HepG2 (cell line): ENCODE measurements around the gene CEP57L1. TPM values are rescaled to one million over a fixed set of nuclear protein-coding genes. Genes with fewer than 3 reads are reported as not detected.

Experiments
- ARID2 ChIP-seq: sonication (generic); formaldehyde crosslinking; IDR thresholded peaks from 2 replicates; pipeline ENCODE4 v1.8.1; 2022; ENCODE audit warnings: mild to moderate bottlenecking, missing genetic modification reagents, borderline replicate concordance
- CENPX ChIP-seq: sonication (generic); formaldehyde crosslinking; IDR thresholded peaks from 2 replicates; pipeline ENCODE4 v1.9.0; 2021; ENCODE audit warnings: mild to moderate bottlenecking, missing genetic modification reagents, moderate library complexity
- FOSL1 ChIP-seq: sonication (generic); formaldehyde crosslinking; IDR thresholded peaks from 2 replicates; pipeline ENCODE4 v1.9.0; 2021; ENCODE audit warnings: missing genetic modification reagents, borderline replicate concordance
- FOXA3 ChIP-seq: IDR thresholded peaks from 2 replicates; pipeline ENCODE4 v1.6.1; 2016; ENCODE audit warnings: missing genetic modification reagents, missing compliant biosample characterization
- FOXK1 ChIP-seq: sonication (generic); formaldehyde crosslinking; IDR thresholded peaks from 2 replicates; pipeline ENCODE4 v1.4.0; 2020; ENCODE audit warnings: low read depth, missing genetic modification reagents, borderline replicate concordance
- GZF1 ChIP-seq: sonication (generic); formaldehyde crosslinking; IDR thresholded peaks from 2 replicates; pipeline ENCODE4 v1.5.1; 2020; ENCODE audit warnings: mild to moderate bottlenecking, missing genetic modification reagents
- IKZF1 ChIP-seq: fragments of 450-650 bp; IDR thresholded peaks from 2 replicates; pipeline ENCODE4 v1.7.1; 2016
- KAT2B ChIP-seq: fragments of 150-350 bp; IDR thresholded peaks from 2 replicates; pipeline ENCODE4 v1.6.1; 2014; ENCODE audit warnings: low read depth, low read length, borderline replicate concordance
- MEIS2 ChIP-seq: sonication (generic); formaldehyde crosslinking; IDR thresholded peaks from 2 replicates; pipeline ENCODE4 v1.9.0; 2021; ENCODE audit warnings: mild to moderate bottlenecking, missing genetic modification reagents
- NPAS2 ChIP-seq: sonication (generic); formaldehyde crosslinking; IDR thresholded peaks from 2 replicates; pipeline ENCODE4 v1.8.0; 2022; ENCODE audit warnings: mild to moderate bottlenecking, missing genetic modification reagents, borderline replicate concordance
- SMYD3 ChIP-seq: sonication (generic); formaldehyde crosslinking; IDR thresholded peaks from 2 replicates; pipeline ENCODE4 v1.8.1; 2023; ENCODE audit warnings: mild to moderate bottlenecking, missing genetic modification reagents
- SNAI1 ChIP-seq: sonication (generic); formaldehyde crosslinking; IDR thresholded peaks from 2 replicates; pipeline ENCODE4 v1.5.0; 2020; ENCODE audit warnings: mild to moderate bottlenecking, missing genetic modification reagents, borderline replicate concordance
- STAT5B ChIP-seq: sonication (generic); formaldehyde crosslinking; IDR thresholded peaks from 2 replicates; pipeline ENCODE4 v1.4.0; 2020; ENCODE audit warnings: missing genetic modification reagents
- SYNCRIP ChIP-seq: fragments of 200-400 bp; formaldehyde crosslinking; IDR thresholded peaks from 2 replicates; pipeline ENCODE4 v1.6.1; 2018; ENCODE audit warnings: mild to moderate bottlenecking, low read depth, low read length; ENCODE audit not compliant: insufficient read depth
- ZNF280B ChIP-seq: sonication (generic); formaldehyde crosslinking; IDR thresholded peaks from 2 replicates; pipeline ENCODE4 v1.5.0; 2020; ENCODE audit warnings: missing genetic modification reagents, mild to moderate bottlenecking, borderline replicate concordance
- ZNF326 ChIP-seq: sonication (generic); formaldehyde crosslinking; IDR thresholded peaks from 2 replicates; pipeline ENCODE4 v1.4.0; 2020; ENCODE audit warnings: missing genetic modification reagents, borderline replicate concordance
- ZNF383 ChIP-seq: sonication (generic); formaldehyde crosslinking; IDR thresholded peaks from 2 replicates; pipeline ENCODE4 v1.4.0; 2020; ENCODE audit warnings: missing genetic modification reagents, mild to moderate bottlenecking, borderline replicate concordance
- ZNF781 ChIP-seq: sonication (generic); formaldehyde crosslinking; IDR thresholded peaks from 2 replicates; pipeline ENCODE4 v1.5.1; 2020; ENCODE audit warnings: borderline replicate concordance, mild to moderate bottlenecking, missing genetic modification reagents; ENCODE audit errors: not compliant biosample characterization
- polyA plus RNA-seq, 8 experiments: library from polyadenylated mRNA; depleted of rRNA in 3 of 8; stranded (reverse) in 7 of 8; unstranded in 1 of 8; fragments of >200 nt; fragmentation: Illumina TruSeq in 4 of 8; extraction: Trizol in 4 of 8; gene quantifications; 2 replicates each; pipeline versions ENCODE4 v1.2.1 to v1.2.3, GENCODE V29; 2011 to 2016; ENCODE audit warnings: low read depth in 4 of 8, missing spikeins in 1 of 8, mixed read lengths in 1 of 8; ENCODE audit not compliant: insufficient read depth in 1 of 8
- total RNA-seq, 5 experiments: library from RNA; depleted of rRNA; stranded (reverse); fragments of >200 nt; fragmentation: Illumina TruSeq; extraction: Trizol; gene quantifications; 2 replicates each; pipeline ENCODE4 v1.2.3, GENCODE V29; 2016; ENCODE audit warnings: low read depth in 1 of 5
- TF ChIP-seq, protein P1 (sequence below): sonication (generic); formaldehyde crosslinking; IDR thresholded peaks from 2 replicates; pipeline ENCODE4 v1.8.1; 2023; ENCODE audit warnings: mild to moderate bottlenecking, missing genetic modification reagents, borderline replicate concordance
- TF ChIP-seq, protein P2 (sequence below): sonication (generic); formaldehyde crosslinking; IDR thresholded peaks from one replicate; pipeline ENCODE4 v1.5.1; 2020; ENCODE audit warnings: mild to moderate bottlenecking, missing genetic modification reagents; ENCODE audit errors: not compliant biosample characterization

The CEP57L1 gene
- total and polyA plus RNA-seq, 2 of the 13 experiments (the other 11 are each of a cell fraction or from before 2014, with no cell fraction given) = 7.7 to 15.5 TPM

- TF ChIP-seq SYNCRIP (no peak), FOSL1 (no peak), GZF1 (CRISPR knock-in tag) (0 out of 2 replicates have a peak, but pooled peaks have one; percentile 3), STAT5B (CRISPR knock-in tag) (0 out of 2 replicates have a peak, but pooled peaks have one; percentile 16), ZNF781 (CRISPR knock-in tag) (no peak), ZNF326 (CRISPR knock-in tag) (no peak), KAT2B (no peak), MEIS2 (CRISPR knock-in tag) (no peak; the same call in 1 of the 2 replicates), FOXA3 (CRISPR knock-in tag) (0 out of 2 replicates have a peak, but pooled peaks have one; percentile 21), SMYD3 (no peak), ARID2 (CRISPR knock-in tag) (peak; percentile 86), FOXK1 (no peak), ZNF280B (CRISPR knock-in tag) (peak; percentile 91), CENPX (no peak), SNAI1 (CRISPR knock-in tag) (no peak), NPAS2 (CRISPR knock-in tag) (no peak), ZNF383 (CRISPR knock-in tag) (0 out of 2 replicates have a peak, but pooled peaks have one; percentile 12), IKZF1 (no peak)
- TF ChIP-seq, protein P1, sequence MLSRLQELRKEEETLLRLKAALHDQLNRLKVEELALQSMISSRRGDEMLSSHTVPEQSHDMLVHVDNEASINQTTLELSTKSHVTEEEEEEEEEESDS (CRISPR knock-in tag) = no peak
- TF ChIP-seq, protein P2, sequence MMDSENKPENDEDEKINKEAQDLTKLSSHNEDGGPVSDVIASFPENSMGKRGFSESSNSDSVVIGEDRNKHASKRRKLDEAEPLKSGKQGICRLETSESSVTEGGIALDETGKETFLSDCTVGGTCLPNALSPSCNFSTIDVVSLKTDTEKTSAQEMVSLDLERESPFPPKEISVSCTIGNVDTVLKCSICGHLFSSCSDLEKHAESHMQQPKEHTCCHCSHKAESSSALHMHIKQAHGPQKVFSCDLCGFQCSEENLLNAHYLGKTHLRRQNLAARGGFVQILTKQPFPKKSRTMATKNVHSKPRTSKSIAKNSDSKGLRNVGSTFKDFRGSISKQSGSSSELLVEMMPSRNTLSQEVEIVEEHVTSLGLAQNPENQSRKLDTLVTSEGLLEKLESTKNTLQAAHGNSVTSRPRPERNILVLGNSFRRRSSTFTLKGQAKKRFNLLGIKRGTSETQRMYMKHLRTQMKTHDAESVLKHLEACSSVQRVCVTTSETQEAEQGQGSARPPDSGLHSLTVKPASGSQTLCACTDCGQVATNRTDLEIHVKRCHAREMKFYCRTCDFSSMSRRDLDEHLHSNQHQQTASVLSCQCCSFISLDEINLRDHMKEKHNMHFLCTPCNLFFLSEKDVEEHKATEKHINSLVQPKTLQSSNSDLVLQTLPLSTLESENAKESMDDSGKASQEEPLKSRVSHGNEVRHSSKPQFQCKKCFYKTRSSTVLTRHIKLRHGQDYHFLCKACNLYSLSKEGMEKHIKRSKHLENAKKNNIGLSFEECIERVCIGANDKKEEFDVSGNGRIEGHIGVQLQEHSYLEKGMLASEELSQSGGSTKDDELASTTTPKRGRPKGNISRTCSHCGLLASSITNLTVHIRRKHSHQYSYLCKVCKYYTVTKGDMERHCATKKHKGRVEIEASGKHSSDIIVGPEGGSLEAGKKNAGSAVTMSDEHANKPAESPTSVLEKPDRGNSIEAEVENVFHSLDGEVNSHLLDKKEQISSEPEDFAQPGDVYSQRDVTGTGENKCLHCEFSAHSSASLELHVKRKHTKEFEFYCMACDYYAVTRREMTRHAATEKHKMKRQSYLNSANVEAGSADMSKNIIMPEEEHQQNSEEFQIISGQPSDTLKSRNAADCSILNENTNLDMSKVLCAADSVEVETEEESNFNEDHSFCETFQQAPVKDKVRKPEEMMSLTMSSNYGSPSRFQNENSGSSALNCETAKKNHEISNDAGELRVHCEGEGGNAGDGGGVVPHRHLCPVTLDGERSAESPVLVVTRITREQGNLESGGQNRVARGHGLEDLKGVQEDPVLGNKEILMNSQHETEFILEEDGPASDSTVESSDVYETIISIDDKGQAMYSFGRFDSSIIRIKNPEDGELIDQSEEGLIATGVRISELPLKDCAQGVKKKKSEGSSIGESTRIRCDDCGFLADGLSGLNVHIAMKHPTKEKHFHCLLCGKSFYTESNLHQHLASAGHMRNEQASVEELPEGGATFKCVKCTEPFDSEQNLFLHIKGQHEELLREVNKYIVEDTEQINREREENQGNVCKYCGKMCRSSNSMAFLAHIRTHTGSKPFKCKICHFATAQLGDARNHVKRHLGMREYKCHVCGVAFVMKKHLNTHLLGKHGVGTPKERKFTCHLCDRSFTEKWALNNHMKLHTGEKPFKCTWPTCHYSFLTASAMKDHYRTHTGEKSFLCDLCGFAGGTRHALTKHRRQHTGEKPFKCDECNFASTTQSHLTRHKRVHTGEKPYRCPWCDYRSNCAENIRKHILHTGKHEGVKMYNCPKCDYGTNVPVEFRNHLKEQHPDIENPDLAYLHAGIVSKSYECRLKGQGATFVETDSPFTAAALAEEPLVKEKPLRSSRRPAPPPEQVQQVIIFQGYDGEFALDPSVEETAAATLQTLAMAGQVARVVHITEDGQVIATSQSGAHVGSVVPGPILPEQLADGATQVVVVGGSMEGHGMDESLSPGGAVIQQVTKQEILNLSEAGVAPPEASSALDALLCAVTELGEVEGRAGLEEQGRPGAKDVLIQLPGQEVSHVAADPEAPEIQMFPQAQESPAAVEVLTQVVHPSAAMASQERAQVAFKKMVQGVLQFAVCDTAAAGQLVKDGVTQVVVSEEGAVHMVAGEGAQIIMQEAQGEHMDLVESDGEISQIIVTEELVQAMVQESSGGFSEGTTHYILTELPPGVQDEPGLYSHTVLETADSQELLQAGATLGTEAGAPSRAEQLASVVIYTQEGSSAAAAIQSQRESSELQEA (CRISPR knock-in tag) = no peak
Measured at GRCh38 chr6:109094416-109095035, 781 bp upstream of the CEP57L1 start, which contains the start of gene SESN1 (continued).
